Esophagus muscularis mucosa (tissue), 4 donors: ENCODE data around the gene HOXC5. TPM values are rescaled to one million over a fixed set of nuclear protein-coding genes. Genes with fewer than 3 reads are reported as not detected.

Experiments used
- DNase-seq: peaks from one replicate; pipeline ENCODE4 v3.0.0-alpha.2; 2017; ENCODE audit errors: extremely low spot score
- H3K27ac ChIP-seq, 4 donors: fragments of 200-600 bp; sonication (generic); replicated peaks in 1 of 4; 1 replicate in 3 of 4; 2 replicates in 1 of 4; pipeline ENCODE4 v1.5.1; 2016 to 2019; ENCODE audit warnings: mild to moderate bottlenecking in 1 of 4
- H3K27me3 ChIP-seq, 4 donors: fragments of 200-600 bp; sonication (generic); one replicate each; pipeline versions ENCODE4 v1.5.1 to v1.6.0; 2016 to 2019
- H3K36me3 ChIP-seq, 4 donors: fragments of 200-600 bp; sonication (generic); one replicate each; pipeline ENCODE4 v1.5.1; 2016 to 2019
- H3K4me1 ChIP-seq, 4 donors: fragments of 200-600 bp; sonication (generic); one replicate each; pipeline ENCODE4 v1.5.1; 2016 to 2019
- H3K4me3 ChIP-seq, 4 donors: fragments of 200-600 bp; sonication (generic); 1 replicate in 2 of 4; 2 replicates in 2 of 4; pipeline ENCODE4 v1.5.1; 2016 to 2019; ENCODE audit warnings: mild to moderate bottlenecking in 4 of 4, moderate library complexity in 1 of 4
- H3K9me3 ChIP-seq, 4 donors: fragments of 200-600 bp; sonication (generic); 1 replicate in 3 of 4; 2 replicates in 1 of 4; pipeline ENCODE4 v1.5.1; 2016 to 2019
- CTCF ChIP-seq, 3 experiments: fragments of 200-600 bp in 2 of 3; fragments of 450-650 bp in 1 of 3; sonication (generic) in 2 of 3; IDR thresholded peaks; one replicate each; pipeline ENCODE4 v1.5.1; 2017 to 2019; ENCODE audit warnings: antibody characterized with exemption in 3 of 3, mild to moderate bottlenecking in 2 of 3, moderate library complexity in 1 of 3
- EP300 ChIP-seq: sonication (generic); formaldehyde crosslinking; IDR thresholded peaks from one replicate; pipeline ENCODE4 v1.6.1; 2017; ENCODE audit warnings: antibody characterized with exemption
- POLR2A ChIP-seq: fragments of 450-650 bp; IDR thresholded peaks from one replicate; pipeline ENCODE4 v1.6.1; 2017; ENCODE audit warnings: antibody characterized with exemption, moderate library complexity, mild to moderate bottlenecking, low read depth
- POLR2AphosphoS5 ChIP-seq, 2 donors: sonication (generic); formaldehyde crosslinking; IDR thresholded peaks; one replicate each; pipeline ENCODE4 v1.6.1; 2017; ENCODE audit warnings: antibody characterized with exemption in 2 of 2
- WGBS: methylation state at CpG from one replicate; pipeline ENCODE4 v1.1.5; 2018; 5-methylcytosine and 5-hydroxymethylcytosine counted together
- intact Hi-C: fragments of 100-400 bp; cut with DNase I; formaldehyde crosslinking; loops from one replicate; pipeline ENCODE4 v1.15.1; 2023
- total RNA-seq, 4 donors: library from RNA; depleted of rRNA; stranded (reverse); fragments of >200 nt; gene quantifications; one replicate each; pipeline versions ENCODE4 v1.1.0 to v1.2.1, GENCODE V29; 2016

HOXC5 gene
- total RNA-seq, 4 donors from 2014 or later: 0.83 to 2.0 TPM; not detected in 2

- Histone ChIP-seq H3K4me1 (peaks cover 13 to 55% (median 44%) of the 10 kb centered on the region in 4 donors), H3K27me3 (peaks cover 0 to 27% (median 0%) of the 10 kb centered on the region in 4 donors), H3K4me3 (peak overlapping the region; percentile 74 to 88 (median 82)), H3K27ac (peak overlapping the region in 3 of 4 donors; percentile 79 to 82 (median 79)), H3K9me3 (no peaks in the 10 kb centered on the region), H3K36me3 (no peaks in the 10 kb centered on the region)
- intact Hi-C loops: loop anchor here (5.0 kb wide), 1 partner anchor 83 kb away; no protein-coding TSS in a partner anchor
- TF ChIP-seq EP300 (no peak), POLR2AphosphoS5 (IDR thresholded peaks at IDR 0.05) (no peak), POLR2A (no peak), CTCF (IDR thresholded peaks at IDR 0.05) (no peak)
- WGBS: 14% methylated on average over 24 of the region's 24 CpGs
- no peak for DNase-seq
These were observed 21.9 kb downstream of the HOXC5 start for GRCh38 chr12:54054742-54055194.

- H3K4me1 ChIP-seq: peaks cover 13 to 55% (median 41%) of the 10 kb centered on the region in 4 donors
- TF ChIP-seq EP300: no peak
- TF ChIP-seq POLR2AphosphoS5 (IDR thresholded peaks at IDR 0.05): no peak
- TF ChIP-seq CTCF (IDR thresholded peaks at IDR 0.05): no peak
- no peak for TF ChIP-seq POLR2A
- DNase-seq: no peak
- peak overlapping the region in 3 of 4 donors; percentile 74 to 85 (median 79) for H3K4me3 ChIP-seq
- 38% methylated on average over 2 of the region's 2 CpGs for WGBS
- H3K27ac ChIP-seq: peak overlapping the region in 1 of 4 donors; percentile 79
- H3K36me3 ChIP-seq: no peaks in the 10 kb centered on the region
- no peaks in the 10 kb centered on the region for H3K9me3 ChIP-seq
- intact Hi-C loops: loop anchor here (5.0 kb wide), 1 partner anchor 82 kb away; no protein-coding TSS in a partner anchor
- H3K27me3 ChIP-seq: peaks cover 0 to 27% (median 0%) of the 10 kb centered on the region in 4 donors
These were observed 22.7 kb downstream of the HOXC5 start for GRCh38 chr12:54055552-54055951.

GRCh38 chr12:54056110-54056509 is 23.3 kb downstream of the HOXC5 start:
- Histone ChIP-seq H3K27ac (no peak overlapping the region), H3K27me3 (peaks cover 0 to 27% (median 0%) of the 10 kb centered on the region in 4 donors), H3K4me1 (peaks cover 13 to 53% (median 38%) of the 10 kb centered on the region in 4 donors), H3K4me3 (peak overlapping the region in 1 of 4 donors; percentile 74), H3K36me3 (no peaks in the 10 kb centered on the region), H3K9me3 (no peaks in the 10 kb centered on the region)
- intact Hi-C loops: loop anchor here (5.0 kb wide), 1 partner anchor 81 kb away; no protein-coding TSS in a partner anchor
- TF ChIP-seq CTCF (IDR thresholded peaks at IDR 0.05) (no peak), EP300 (no peak), POLR2AphosphoS5 (IDR thresholded peaks at IDR 0.05) (no peak), POLR2A (no peak)
- no peak for DNase-seq

GRCh38 chr12:54058128-54058768 is 25.4 kb downstream of the HOXC5 start:
- WGBS: 81% methylated on average over 14 of the region's 14 CpGs
- Histone ChIP-seq H3K36me3 (no peaks in the 10 kb centered on the region), H3K27me3 (peaks cover 0 to 26% (median 0%) of the 10 kb centered on the region in 4 donors), H3K9me3 (no peaks in the 10 kb centered on the region), H3K27ac (no peak overlapping the region), H3K4me1 (peaks cover 3 to 32% (median 21%) of the 10 kb centered on the region in 4 donors), H3K4me3 (no peak overlapping the region)
- no peak for DNase-seq
- TF ChIP-seq EP300 (no peak), POLR2A (no peak)
- intact Hi-C loops: loop anchor here (5.0 kb wide), 1 partner anchor 79 kb away; no protein-coding TSS in a partner anchor

- DNase-seq: no peak
- TF ChIP-seq POLR2A (no peak), EP300 (no peak), CTCF (IDR thresholded peaks at IDR 0.05) (no peak)
- H3K9me3 ChIP-seq: no peaks in the 10 kb centered on the region
- H3K27me3 ChIP-seq: peaks cover 0 to 18% (median 0%) of the 10 kb centered on the region in 4 donors
- H3K4me1 ChIP-seq: peaks cover 0 to 22% (median 18%) of the 10 kb centered on the region in 4 donors
- no peaks in the 10 kb centered on the region for H3K36me3 ChIP-seq
- H3K27ac ChIP-seq: no peak overlapping the region
- intact Hi-C loops: loop anchor here (5.0 kb wide), 1 partner anchor 78 kb away; no protein-coding TSS in a partner anchor
- H3K4me3 ChIP-seq: no peak overlapping the region
- 48% methylated on average over 7 of the region's 7 CpGs for WGBS
These were observed 26.8 kb downstream of the HOXC5 start for GRCh38 chr12:54059668-54060067.
